Activated CD8-positive, alpha-beta memory T cell treated with anti-CD3 and anti-CD28 coated beads, Interleukin-2, amount 50 U/mL, for 48 hours (primary cell): ENCODE results near the gene OPCML.

Source experiments
- DNase-seq: peaks from one replicate; pipeline ENCODE4 v3.0.0-alpha.2; 2020

OPCML gene

DNA sequence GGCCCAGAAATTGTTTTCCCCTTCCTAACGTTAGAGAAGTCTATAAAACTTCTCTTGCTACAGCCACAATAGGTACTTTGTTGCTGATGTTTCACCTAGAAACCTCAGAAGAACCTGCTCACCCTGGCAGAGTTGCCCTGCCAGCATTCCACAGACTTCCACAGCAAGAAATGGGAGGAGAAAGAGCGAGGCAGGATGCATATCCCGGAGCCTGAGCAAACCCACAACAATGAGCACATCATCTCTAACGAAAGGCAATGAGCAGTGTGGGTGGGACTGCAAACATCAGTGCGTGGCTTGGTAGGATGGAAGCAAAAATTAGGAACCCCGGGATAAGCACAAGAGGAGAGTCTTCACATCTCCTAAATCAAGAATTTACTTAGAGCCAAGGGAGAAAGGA is 892.3 kb downstream of the OPCML start:
- no peak for DNase-seq

DNA sequence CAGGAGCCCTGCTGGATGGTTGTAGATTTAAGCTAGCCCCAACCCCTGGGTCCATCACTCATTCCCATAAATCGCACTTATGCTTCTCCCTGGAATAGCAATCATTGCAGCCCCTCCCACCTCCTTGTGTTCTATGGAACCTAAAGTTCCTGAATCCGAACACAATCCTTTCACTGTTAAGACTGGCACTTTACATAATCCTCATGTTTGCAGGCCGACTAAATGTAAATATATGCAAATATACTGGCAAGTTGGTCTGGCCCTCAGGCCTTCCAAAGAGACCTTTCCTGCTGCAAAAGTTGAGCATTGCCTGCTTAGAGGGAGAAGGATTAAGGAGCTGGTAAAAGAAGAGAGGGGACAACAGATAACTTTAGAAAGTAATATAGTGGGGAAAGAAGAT is 892.9 kb downstream of the OPCML start:
- no peak for DNase-seq

DNA sequence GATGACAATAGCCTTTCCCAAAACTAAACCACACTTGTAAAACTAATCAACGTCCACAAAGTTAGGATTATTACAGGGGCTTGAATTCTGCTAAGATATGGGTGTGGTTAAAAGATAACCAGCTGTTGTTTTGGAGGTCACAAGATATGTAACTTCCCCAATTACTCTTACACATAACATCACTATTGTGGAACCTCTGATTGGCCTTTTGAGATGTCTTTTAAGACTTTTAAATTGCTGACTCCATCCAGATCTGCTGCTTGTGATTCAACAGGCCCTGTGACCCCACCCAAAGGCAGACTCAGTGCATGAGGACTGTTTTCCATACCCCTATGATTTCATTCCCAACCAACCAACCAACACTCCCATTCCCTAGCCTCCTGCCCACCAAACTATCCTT is 893.9 kb downstream of the OPCML start:
- DNase-seq, result no peak

DNA sequence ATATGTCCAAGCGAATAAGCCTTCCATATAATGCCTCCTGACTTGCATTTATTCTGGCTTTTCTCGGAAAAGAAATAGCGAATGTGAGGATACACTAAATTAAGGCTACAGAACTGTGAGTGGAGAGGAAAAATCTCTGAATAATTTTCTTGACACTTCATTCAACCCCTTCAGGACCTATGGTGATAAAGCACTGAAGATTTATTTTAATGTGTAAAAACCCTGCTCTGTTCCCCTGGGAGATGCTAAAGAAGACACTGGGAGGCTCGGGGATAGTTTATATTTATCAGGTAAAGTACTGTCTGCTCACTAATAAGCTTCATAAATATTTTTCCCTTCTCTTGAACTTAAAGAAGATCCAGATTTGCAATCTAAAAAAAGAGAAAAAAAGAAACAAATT is 895.8 kb downstream of the OPCML start:
- no peak for DNase-seq

DNA sequence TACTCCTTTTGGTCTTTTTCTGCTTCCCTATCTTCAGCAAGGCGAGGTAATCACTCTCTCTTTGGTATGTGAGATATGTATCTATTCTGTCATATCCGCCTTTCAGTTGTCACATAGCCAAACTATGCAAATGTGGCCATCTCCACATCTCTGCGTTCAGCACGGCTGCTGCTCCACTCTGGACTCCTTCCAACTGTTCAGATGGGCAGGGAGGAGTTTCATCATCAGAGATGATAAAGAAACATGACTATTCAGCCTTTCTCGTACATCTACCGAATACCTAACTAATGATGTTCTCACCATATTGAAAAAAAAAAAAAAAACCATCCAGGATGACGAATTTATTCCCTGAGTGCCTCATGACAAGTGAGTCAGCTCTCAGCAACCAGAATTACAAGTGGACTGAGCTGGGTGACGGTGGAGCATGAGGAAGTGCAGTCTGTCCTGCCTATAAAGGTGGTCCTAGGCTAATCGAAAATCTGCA is 899.6 kb downstream of the OPCML start:
- no peak for DNase-seq

DNA sequence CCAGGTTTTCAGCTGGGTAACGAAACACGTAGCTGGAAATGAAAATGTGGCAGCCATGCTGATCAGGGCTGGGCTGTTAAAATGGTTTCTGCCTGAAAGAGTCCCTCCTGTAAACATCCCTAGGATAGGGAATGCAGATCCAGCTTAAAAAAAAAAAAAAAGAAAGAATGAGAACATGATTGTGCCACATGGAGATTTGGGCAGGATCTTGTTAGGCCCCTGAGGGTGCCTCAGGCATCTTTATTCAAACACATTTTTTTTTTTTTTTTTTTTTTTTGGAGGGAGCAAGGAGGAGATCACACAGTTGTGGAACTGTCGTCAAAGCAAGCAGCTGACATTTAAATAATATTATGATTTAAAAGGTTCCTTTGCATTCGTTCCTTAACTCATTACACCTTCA is 900.3 kb downstream of the OPCML start:
- DNase-seq, result no peak

GRCh38 chr11:132627981-132628380 is 904.3 kb downstream of the OPCML start:
- DNase-seq, result no peak

- no peak for DNase-seq
Observed at GRCh38 chr11:132626446-132626845, 905.9 kb downstream of the OPCML start.

DNA sequence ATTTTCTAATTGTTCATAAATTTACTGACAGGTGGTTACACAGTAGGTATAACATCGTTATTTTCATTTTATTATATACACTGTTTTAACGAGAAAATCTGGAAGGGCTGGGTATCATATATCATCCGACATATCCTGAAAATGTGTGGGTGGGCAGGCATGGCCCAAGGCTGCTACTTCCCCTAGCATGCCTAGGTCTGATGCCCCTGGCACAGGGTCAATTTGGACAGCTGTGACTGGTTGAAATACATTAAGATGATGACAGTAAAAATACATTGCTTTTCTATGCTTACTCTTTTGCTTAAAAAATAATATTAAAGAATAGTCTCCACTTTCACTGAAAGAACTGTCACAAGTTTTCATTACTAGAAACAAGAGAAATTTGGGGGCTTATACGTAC is 908.8 kb downstream of the OPCML start:
- DNase-seq, result no peak

DNA sequence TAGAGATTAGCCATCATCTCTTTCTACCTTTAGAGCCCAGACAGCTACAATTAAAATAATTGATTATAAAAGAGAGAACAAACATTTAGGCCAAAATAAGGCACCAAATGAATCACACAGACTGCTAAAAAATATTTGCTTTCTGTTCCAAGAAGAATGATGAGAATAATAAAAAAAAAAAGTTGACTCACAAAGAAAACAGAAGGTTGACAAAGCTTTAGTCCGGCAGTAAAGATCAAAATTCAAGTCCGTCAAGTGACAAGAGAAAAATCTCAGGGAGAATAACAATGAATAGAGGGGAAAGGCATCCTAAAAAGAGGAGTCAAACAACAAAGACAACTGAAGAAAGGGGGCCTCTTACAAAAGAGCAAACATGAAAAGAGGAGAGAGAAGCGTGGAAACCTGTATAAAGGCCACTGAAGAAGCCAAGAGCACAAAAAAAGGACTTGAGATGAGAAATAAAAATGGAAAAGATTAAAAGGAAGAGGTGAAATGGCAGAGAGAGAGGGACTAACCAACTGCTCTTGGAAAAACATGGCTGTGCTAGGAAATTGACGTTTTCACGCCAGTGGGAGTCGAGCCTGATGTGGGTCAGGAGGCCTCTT is 910.2 kb downstream of the OPCML start:
- no peak for DNase-seq

- no peak for DNase-seq
Observed at GRCh38 chr11:132620423-132620822, 911.9 kb downstream of the OPCML start.

DNA sequence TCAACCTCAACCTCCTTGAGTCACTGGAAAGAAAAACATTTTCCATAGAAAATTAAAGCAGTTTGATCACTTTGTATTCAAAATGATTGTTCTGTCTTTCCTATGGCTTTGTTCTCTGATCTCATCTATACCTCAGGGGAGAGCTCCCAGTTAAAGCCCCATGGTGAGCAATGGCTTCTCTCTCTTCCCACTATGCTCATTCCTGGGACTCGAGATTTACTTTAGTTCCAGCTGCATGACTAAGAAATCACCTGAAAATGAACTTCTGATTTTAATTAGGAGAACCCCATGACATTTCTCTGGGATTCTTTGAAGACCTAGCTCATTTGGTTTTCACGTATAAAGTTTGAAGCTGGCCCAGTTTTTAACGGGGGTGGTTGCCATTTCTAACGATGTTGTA is 921.5 kb downstream of the OPCML start:
- DNase-seq, result no peak

- DNase-seq, result no peak
Observed at GRCh38 chr11:132610216-132610615, 922.1 kb downstream of the OPCML start.

- no peak for DNase-seq
Observed at GRCh38 chr11:132607575-132607974, 924.7 kb downstream of the OPCML start.

DNA sequence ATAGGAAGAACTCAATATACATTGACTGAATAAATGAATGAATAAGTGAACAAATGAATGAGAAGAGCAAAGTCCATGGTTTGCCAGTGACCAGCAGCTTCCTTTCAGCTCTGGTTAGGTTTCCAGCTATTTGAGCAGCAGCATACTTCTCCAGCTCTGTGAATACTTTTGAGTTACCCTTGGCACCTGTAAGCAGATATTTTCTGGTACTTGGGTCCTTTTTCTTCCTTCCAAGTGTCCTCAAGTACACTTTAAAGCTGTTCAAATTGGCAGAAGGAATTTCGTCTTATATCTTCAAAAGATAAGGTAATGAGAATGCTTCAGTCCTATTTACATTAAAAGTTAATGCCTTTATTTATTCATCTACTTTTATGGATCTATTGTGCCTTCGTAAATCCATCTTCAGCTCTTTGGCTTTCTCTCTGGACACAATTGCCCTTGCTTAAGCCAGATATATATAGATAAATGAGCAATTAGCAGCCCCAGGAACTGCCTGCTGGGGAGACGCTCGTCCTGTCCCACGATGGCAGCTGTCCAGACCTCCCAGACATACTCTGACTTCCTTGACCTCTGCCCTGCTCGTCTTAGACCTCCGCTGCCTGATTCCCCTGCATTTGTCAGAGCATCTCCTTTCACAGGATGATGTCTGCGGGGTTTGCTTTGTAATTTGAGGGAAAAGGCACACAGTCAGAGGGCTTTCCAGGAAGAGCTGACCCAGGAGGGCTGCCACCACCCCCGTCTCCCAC is 926.3 kb downstream of the OPCML start:
- DNase-seq, result no peak

- DNase-seq, result no peak
Observed at GRCh38 chr11:132604431-132604830, 927.9 kb downstream of the OPCML start.

- DNase-seq, result no peak
Observed at GRCh38 chr11:132601875-132602274, 930.4 kb downstream of the OPCML start.

DNA sequence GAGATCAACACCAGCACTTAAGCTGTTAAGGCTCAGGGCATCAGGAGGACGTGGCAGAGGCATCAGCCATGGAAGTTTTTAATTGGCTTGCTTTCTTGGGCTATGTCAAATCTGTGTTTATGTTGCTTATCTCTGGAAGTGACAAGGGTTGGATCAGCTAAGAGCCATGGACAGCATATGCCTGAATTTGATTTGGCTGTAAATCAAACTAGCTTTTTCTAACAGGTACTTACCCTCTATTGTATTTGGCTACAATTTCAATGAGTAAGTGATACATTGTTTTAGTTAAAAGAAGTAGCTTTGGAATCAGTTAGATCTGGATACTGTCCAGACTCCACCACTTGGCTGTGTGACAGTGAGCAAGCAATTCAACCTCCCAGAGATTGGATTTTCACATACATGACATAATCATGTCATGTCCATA is 936.6 kb downstream of the OPCML start:
- no peak for DNase-seq

- DNase-seq, result no peak
Observed at GRCh38 chr11:132595246-132595645, 937.1 kb downstream of the OPCML start.

- no peak for DNase-seq
Observed at GRCh38 chr11:132590986-132591385, 941.3 kb downstream of the OPCML start.

- no peak for DNase-seq
Observed at GRCh38 chr11:132590554-132590953, 941.7 kb downstream of the OPCML start.

GRCh38 chr11:132589791-132590190 is 942.5 kb downstream of the OPCML start:
- no peak for DNase-seq

GRCh38 chr11:132588366-132588765 is 943.9 kb downstream of the OPCML start:
- DNase-seq, result no peak

DNA sequence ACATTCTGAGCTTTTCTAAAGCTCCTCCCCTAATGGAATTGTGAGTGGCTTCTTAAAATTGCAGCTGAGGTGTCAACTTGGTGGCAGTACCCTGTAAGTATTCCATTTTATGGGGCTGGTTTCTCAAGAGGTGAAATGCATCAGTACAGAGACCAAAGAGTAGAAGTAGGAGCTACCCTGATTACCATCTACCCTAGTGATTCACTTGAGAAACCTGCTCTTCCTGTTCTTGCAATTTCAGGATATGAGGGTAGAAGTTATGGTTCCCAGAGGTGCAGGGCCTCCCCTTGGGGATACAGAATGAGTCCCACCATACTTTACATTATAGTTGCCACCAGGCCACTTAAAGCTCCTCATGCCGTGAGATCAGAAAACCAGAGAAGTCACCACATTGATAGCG is 944.6 kb downstream of the OPCML start:
- no peak for DNase-seq

GRCh38 chr11:132586801-132587200 is 945.5 kb downstream of the OPCML start:
- no peak for DNase-seq
